Mesodermal cell (in vitro differentiated cells): Measurements from ENCODE around the gene ABCA13.

ENCODE experiments used
- H3K27ac ChIP-seq: 2 replicates; pipeline ENCODE4 v1.7.0; 2013; ENCODE audit warnings: mild to moderate bottlenecking, low read depth, low read length, moderate library complexity; ENCODE audit not compliant: severe bottlenecking
- H3K36me3 ChIP-seq: 2 replicates; pipeline ENCODE4 v1.7.1; 2013; ENCODE audit warnings: mild to moderate bottlenecking, low read length, moderate library complexity; ENCODE audit not compliant: control insufficient read depth, insufficient read depth
- H3K4me1 ChIP-seq: one replicate; pipeline ENCODE4 v1.7.1; 2013; ENCODE audit warnings: mild to moderate bottlenecking, low read length; ENCODE audit not compliant: insufficient read depth, control insufficient read depth, poor library complexity, severe bottlenecking
- H3K4me3 ChIP-seq: 2 replicates; pipeline ENCODE4 v1.7.0; 2013; ENCODE audit warnings: low read length, control low read depth, mild to moderate bottlenecking; ENCODE audit not compliant: insufficient read depth, poor library complexity, severe bottlenecking; ENCODE audit errors: extremely low read depth
- H3K9me3 ChIP-seq: 2 replicates; pipeline ENCODE4 v1.7.1; 2013; ENCODE audit warnings: mild to moderate bottlenecking, low read length, moderate library complexity; ENCODE audit not compliant: control insufficient read depth
- WGBS, 2 experiments: methylation state at CpG; one replicate each; pipeline ENCODE4 v1.1.5; 2013; ENCODE audit warnings: missing lambda C conversion rate in 2 of 2; ENCODE audit not compliant: insufficient coverage in 2 of 2; 5-methylcytosine and 5-hydroxymethylcytosine counted together

ABCA13 gene

GRCh38 chr7:48244864-48245271 is 73.6 kb downstream of the ABCA13 start:
- no peak overlapping the region for H3K4me3 ChIP-seq
- H3K9me3 ChIP-seq, result no peaks in the 10 kb centered on the region
- H3K36me3 ChIP-seq, result no peaks in the 10 kb centered on the region
- H3K4me1 ChIP-seq, result no peaks in the 10 kb centered on the region
- H3K27ac ChIP-seq, result no peak overlapping the region
- WGBS, 2 experiments, result 87 to 100% methylated on average over 1 to 5 of the region's 5 CpGs

DNA sequence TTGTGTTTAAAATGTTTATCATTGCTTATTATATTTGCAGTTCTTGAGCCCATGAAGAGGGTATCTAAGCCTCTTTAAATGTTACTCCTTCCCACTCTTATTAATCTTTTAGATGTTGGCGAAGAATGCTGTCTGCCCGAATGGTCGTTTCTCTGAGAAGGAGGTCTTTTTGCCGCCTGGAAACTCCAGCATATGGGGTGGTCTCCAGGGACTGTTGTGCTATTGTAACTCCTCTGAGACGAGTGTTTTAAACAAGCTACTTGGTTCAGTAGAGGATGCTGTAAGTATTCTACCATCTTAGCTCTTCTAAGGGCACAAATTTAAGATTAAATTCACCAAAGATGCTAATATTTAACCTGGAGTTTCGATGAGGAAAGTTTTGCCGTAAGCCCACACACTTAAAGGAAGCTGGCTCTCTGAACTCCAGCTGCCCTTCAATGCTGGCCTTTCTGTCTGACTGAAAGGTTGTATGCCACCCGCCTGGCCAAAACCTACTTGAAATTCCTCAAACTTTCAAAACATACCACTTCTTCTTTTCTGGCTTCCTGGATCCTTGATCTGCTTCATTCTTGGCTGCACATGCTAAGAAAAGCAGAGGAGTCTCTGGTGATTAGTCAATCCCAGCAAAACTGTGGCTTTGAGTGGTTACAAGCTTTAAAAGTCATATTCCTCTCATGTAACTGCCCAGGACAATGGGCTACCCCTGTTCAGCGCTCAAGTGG is 74.7 kb downstream of the ABCA13 start:
- Histone ChIP-seq H3K4me1 (peaks cover 6% of the 10 kb centered on the region), H3K4me3 (no peak overlapping the region), H3K9me3 (no peaks in the 10 kb centered on the region), H3K36me3 (no peaks in the 10 kb centered on the region), H3K27ac (no peak overlapping the region)
- WGBS, 2 experiments, result 83 to 95% methylated on average over 4 to 5 of the region's 9 CpGs

DNA sequence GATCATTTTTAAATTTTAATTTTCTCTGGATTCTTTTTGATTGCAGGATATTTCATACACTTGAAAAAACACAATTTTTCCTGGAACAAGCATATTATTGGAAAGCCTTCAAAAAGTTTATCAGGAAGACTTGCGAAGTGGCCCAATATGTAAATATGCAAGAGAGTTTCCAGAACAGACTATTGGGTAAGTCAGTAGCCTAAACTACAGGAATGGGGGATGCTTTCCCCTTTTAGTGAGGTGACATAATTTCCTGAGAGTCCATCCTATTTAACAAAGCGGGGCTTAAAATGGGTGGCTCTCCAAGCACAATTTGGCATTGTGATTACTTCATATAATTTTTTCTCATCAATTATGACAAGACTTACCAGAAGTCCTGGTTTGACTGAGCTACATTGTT is 77.9 kb downstream of the ABCA13 start:
- Histone ChIP-seq H3K4me1 (peaks cover 7% of the 10 kb centered on the region), H3K36me3 (no peaks in the 10 kb centered on the region), H3K4me3 (no peak overlapping the region), H3K27ac (no peak overlapping the region), H3K9me3 (no peaks in the 10 kb centered on the region)
- WGBS, 2 experiments, result 100% methylated on average over 1 to 2 of the region's 2 CpGs

DNA sequence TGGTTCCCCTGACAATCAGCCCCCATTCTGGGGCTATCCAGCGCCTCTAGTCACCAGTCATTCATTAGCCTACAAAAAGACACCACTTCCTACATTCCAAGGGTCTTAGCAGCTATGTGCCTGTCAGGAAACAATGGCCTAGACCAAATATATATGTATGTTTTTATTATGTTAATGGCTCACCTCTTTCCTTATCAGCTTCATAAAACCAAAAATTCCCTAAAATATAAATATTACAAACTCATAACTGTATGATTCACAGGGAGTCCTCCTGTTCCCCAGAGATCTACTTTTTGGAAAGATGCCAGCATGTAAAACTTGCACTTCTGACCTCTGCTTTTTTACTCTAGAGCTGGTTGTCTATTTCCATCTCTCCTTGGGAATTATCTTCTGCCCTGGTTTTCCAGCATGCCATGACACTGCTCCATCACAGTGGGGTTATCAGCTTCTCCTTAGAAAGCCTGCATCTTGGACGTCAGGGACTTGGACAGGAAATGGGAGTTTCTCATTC is 79.2 kb downstream of the ABCA13 start:
- Histone ChIP-seq H3K4me3 (no peak overlapping the region), H3K36me3 (no peaks in the 10 kb centered on the region), H3K9me3 (no peaks in the 10 kb centered on the region), H3K27ac (no peak overlapping the region), H3K4me1 (peaks cover 11% of the 10 kb centered on the region)
- WGBS, 2 experiments, result 70 to 90% methylated on average over 1 of the region's 2 CpGs

GRCh38 chr7:48251766-48252165 is 80.5 kb downstream of the ABCA13 start:
- no CpG with 5 or more reads among the region's 4 CpGs for WGBS, 2 experiments
- H3K27ac ChIP-seq, result no peak overlapping the region
- no peak overlapping the region for H3K4me3 ChIP-seq
- no peaks in the 10 kb centered on the region for H3K9me3 ChIP-seq
- peaks cover 11% of the 10 kb centered on the region for H3K4me1 ChIP-seq
- no peaks in the 10 kb centered on the region for H3K36me3 ChIP-seq

- 22 to 40% methylated on average over 1 of the region's 2 CpGs for WGBS, 2 experiments
Measured at GRCh38 chr7:48252995-48253394, 81.7 kb downstream of the ABCA13 start.

GRCh38 chr7:48255046-48255445 is 83.8 kb downstream of the ABCA13 start:
- Histone ChIP-seq H3K4me3 (no peak overlapping the region), H3K9me3 (no peaks in the 10 kb centered on the region), H3K4me1 (peaks cover 11% of the 10 kb centered on the region), H3K36me3 (no peaks in the 10 kb centered on the region), H3K27ac (no peak overlapping the region)
- WGBS, 2 experiments, result no CpG with 5 or more reads among the region's 1 CpG

More at GRCh38 chr7:48252995-48253394, 81.7 kb downstream of the ABCA13 start:
- H3K9me3 ChIP-seq, result no peaks in the 10 kb centered on the region
- H3K4me3 ChIP-seq, result no peak overlapping the region
- no peak overlapping the region for H3K27ac ChIP-seq
- no peaks in the 10 kb centered on the region for H3K36me3 ChIP-seq
- peaks cover 11% of the 10 kb centered on the region for H3K4me1 ChIP-seq

GRCh38 chr7:48259463-48260280 is 88.4 kb downstream of the ABCA13 start:
- H3K36me3 ChIP-seq, result no peaks in the 10 kb centered on the region
- H3K4me3 ChIP-seq, result no peak overlapping the region
- 60% methylated on average over 1 of the region's 4 CpGs; no CpG with 5 or more reads in 1 of the 2 experiments for WGBS, 2 experiments
- no peak overlapping the region for H3K27ac ChIP-seq
- no peaks in the 10 kb centered on the region for H3K9me3 ChIP-seq
- H3K4me1 ChIP-seq, result peaks cover 4% of the 10 kb centered on the region

GRCh38 chr7:48261696-48262095 is 90.4 kb downstream of the ABCA13 start:
- Histone ChIP-seq H3K9me3 (no peaks in the 10 kb centered on the region), H3K4me1 (no peaks in the 10 kb centered on the region), H3K36me3 (no peaks in the 10 kb centered on the region), H3K27ac (no peak overlapping the region), H3K4me3 (no peak overlapping the region)
- no CpG with 5 or more reads among the region's 2 CpGs for WGBS, 2 experiments

GRCh38 chr7:48262606-48263310 is 91.5 kb downstream of the ABCA13 start:
- H3K4me1 ChIP-seq, result no peaks in the 10 kb centered on the region
- no CpG with 5 or more reads among the region's 1 CpG for WGBS, 2 experiments
- H3K27ac ChIP-seq, result no peak overlapping the region

More at GRCh38 chr7:48262606-48263310, 91.5 kb downstream of the ABCA13 start:
- Histone ChIP-seq H3K36me3 (no peaks in the 10 kb centered on the region), H3K4me3 (no peak overlapping the region), H3K9me3 (no peaks in the 10 kb centered on the region)
